Transverse colon (tissue), 3 donors: ENCODE results near the gene PRKG1.

Source experiments
- CTCF ChIP-seq, 5 experiments: fragments of 200-600 bp in 3 of 5; fragments of 450-650 bp in 2 of 5; sonication (generic) in 3 of 5; IDR thresholded peaks; 1 replicate in 2 of 5; 2 replicates in 3 of 5; pipeline ENCODE4 v1.5.1; 2016 to 2017; ENCODE audit warnings: antibody characterized with exemption in 5 of 5, inconsistent platforms in 3 of 5, mild to moderate bottlenecking in 2 of 5, moderate library complexity in 1 of 5
- POLR2A ChIP-seq: fragments of 450-650 bp; IDR thresholded peaks from one replicate; pipeline ENCODE4 v1.6.1; 2016; ENCODE audit warnings: antibody characterized with exemption, mild to moderate bottlenecking, moderate library complexity

GRCh38 chr10:51642581-51642980 lies 568.3 kb downstream of the PRKG1 start:
- TF ChIP-seq CTCF (IDR thresholded peaks at IDR 0.05): no peak
- TF ChIP-seq POLR2A: no peak
